ENCODE measurements around the gene RARG. TPM values are rescaled to one million over a fixed set of nuclear protein-coding genes. Genes with fewer than 3 reads are reported as not detected.

RARG gene
- total and polyA plus RNA-seq, 2 of the 4 experiments (the other 2 are of a cell fraction) = 7.9 to 30.9 TPM

DNA sequence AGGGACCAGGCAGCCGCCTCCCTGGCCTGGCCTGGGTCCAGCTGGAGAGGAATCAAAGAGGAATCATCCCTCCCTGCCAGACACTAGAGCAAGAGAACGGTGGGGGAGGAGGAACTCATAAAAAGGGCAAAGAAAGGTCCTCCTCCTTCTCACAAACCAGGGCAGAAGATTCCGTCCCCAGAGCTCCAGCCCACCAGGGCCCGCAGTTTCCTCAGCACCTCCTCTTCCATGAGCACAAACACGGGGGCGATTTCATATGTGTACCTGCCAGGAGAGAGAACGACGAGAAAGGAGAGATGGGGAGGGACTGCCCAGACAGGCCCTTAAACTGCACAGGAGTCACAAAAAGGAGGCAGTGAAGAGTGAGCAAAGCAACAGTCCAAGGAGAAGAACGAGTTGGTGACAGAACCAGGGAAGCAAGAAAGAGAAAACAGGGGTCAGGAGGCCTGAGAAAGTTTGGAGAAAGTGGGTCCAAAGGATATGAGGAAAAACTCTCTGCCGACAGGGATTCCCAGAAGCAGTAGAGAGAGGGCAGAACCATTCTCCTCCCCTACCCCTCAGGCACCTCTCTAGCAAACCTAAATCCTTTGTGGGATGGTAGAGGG is 60.2 kb downstream of the RARG start:
- peak overlapping the region; percentile 50; the same call in 1 of the 2 replicates for H3K4ac ChIP-seq (ENCODE audit: low read depth, low read length)
- H3K4me3 ChIP-seq (ENCODE audit: insufficient read depth, low read depth, low read length) = no peak overlapping the region
- H4K8ac ChIP-seq (ENCODE audit: low read depth in 2 of 2, low read length in 2 of 2) = peak overlapping the region; percentile 16 to 60; a peak in 2 of 4 replicates
- DNase-seq = no peak
- no peak overlapping the region for H2BK20ac ChIP-seq (ENCODE audit: low read depth, low read length)
- peaks cover 19% of the 10 kb centered on the region for H3K4me1 ChIP-seq (ENCODE audit: control insufficient read depth, insufficient read depth, low read length)
- H2BK5ac ChIP-seq (ENCODE audit: low read depth, low read length, poor library complexity, severe bottlenecking) = peak overlapping the region; percentile 0
- WGBS, 2 experiments (ENCODE audit: extremely low coverage in 2 of 2, insufficient read length in 1 of 2) = no CpG with 5 or more reads among the region's 10 CpGs
- in situ Hi-C loops (cut with MboI; ENCODE audit: low sequenced_read_pairs) (no loop called here), intact Hi-C loops (cut with micrococcal nuclease) (no loop called here), dilution Hi-C loops (cut with HindIII; ENCODE audit: low sequenced_read_pairs, unreplicated experiment) (no loop called here)
- TF ChIP-seq, protein P1, sequence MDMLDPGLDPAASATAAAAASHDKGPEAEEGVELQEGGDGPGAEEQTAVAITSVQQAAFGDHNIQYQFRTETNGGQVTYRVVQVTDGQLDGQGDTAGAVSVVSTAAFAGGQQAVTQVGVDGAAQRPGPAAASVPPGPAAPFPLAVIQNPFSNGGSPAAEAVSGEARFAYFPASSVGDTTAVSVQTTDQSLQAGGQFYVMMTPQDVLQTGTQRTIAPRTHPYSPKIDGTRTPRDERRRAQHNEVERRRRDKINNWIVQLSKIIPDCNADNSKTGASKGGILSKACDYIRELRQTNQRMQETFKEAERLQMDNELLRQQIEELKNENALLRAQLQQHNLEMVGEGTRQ (IDR thresholded peaks at IDR 0.05; ENCODE audit: low read depth, low read length) = no peak
- TF ChIP-seq RCOR1 (IDR thresholded peaks at IDR 0.05; ENCODE audit: insufficient replicate concordance, low read length) = no peak
- TF ChIP-seq MAZ (IDR thresholded peaks at IDR 0.05; ENCODE audit: borderline replicate concordance, low read depth, low read length) = no peak
- TF ChIP-seq, protein P2, sequence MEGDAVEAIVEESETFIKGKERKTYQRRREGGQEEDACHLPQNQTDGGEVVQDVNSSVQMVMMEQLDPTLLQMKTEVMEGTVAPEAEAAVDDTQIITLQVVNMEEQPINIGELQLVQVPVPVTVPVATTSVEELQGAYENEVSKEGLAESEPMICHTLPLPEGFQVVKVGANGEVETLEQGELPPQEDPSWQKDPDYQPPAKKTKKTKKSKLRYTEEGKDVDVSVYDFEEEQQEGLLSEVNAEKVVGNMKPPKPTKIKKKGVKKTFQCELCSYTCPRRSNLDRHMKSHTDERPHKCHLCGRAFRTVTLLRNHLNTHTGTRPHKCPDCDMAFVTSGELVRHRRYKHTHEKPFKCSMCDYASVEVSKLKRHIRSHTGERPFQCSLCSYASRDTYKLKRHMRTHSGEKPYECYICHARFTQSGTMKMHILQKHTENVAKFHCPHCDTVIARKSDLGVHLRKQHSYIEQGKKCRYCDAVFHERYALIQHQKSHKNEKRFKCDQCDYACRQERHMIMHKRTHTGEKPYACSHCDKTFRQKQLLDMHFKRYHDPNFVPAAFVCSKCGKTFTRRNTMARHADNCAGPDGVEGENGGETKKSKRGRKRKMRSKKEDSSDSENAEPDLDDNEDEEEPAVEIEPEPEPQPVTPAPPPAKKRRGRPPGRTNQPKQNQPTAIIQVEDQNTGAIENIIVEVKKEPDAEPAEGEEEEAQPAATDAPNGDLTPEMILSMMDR (conservative IDR thresholded peaks at IDR 0.05; ENCODE audit: low read depth, low read length) = no peak
- TF ChIP-seq CEBPB (IDR thresholded peaks at IDR 0.05; ENCODE audit: low read depth, low read length) = no peak
- TF ChIP-seq FOS (IDR thresholded peaks at IDR 0.05; ENCODE audit: low read depth, low read length) = no peak
- no peak for TF ChIP-seq POLR2A (IDR thresholded peaks at IDR 0.05; ENCODE audit: low read depth, low read length)
- no peak for TF ChIP-seq SMC3 (IDR thresholded peaks at IDR 0.05; ENCODE audit: low read depth, low read length)
- TF ChIP-seq CHD1 (IDR thresholded peaks at IDR 0.05; ENCODE audit: low read depth, low read length) = no peak
- TF ChIP-seq, protein P3, sequence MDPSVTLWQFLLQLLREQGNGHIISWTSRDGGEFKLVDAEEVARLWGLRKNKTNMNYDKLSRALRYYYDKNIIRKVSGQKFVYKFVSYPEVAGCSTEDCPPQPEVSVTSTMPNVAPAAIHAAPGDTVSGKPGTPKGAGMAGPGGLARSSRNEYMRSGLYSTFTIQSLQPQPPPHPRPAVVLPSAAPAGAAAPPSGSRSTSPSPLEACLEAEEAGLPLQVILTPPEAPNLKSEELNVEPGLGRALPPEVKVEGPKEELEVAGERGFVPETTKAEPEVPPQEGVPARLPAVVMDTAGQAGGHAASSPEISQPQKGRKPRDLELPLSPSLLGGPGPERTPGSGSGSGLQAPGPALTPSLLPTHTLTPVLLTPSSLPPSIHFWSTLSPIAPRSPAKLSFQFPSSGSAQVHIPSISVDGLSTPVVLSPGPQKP (IDR thresholded peaks at IDR 0.05; ENCODE audit: borderline replicate concordance, low read depth, low read length) = no peak
- no peak for TF ChIP-seq BHLHE40 (IDR thresholded peaks at IDR 0.05; ENCODE audit: low read depth, low read length)
- TF ChIP-seq NFE2L2 (IDR thresholded peaks at IDR 0.05; ENCODE audit: low read depth, low read length) = no peak
- TF ChIP-seq MAFK (IDR thresholded peaks at IDR 0.05; ENCODE audit: low read depth, low read length) = no peak
- no peak for TF ChIP-seq RAD21 (IDR thresholded peaks at IDR 0.05; ENCODE audit: low read length)
- no peak for TF ChIP-seq MXI1 (IDR thresholded peaks at IDR 0.05; ENCODE audit: borderline replicate concordance, low read depth, low read length)
- no peak for TF ChIP-seq RFX5 (IDR thresholded peaks at IDR 0.05; ENCODE audit: low read depth, low read length)
- H3K9ac ChIP-seq (ENCODE audit: low read depth, low read length) = no peak overlapping the region; the same call in 1 of the 2 replicates
- H3K18ac ChIP-seq (ENCODE audit: low read depth, low read length) = no peak overlapping the region
- H3K27ac ChIP-seq (ENCODE audit: insufficient read depth, low read length) = no peak overlapping the region
- H2BK120ac ChIP-seq (ENCODE audit: low read depth, low read length) = peak overlapping the region; percentile 11; the same call in 1 of the 2 replicates
- no peaks in the 10 kb centered on the region for H4K20me1 ChIP-seq (ENCODE audit: insufficient read depth, low read length)
- no peak overlapping the region for H4K91ac ChIP-seq (ENCODE audit: insufficient read depth, low read depth, low read length)
- H2AK9ac ChIP-seq (replicated peaks; ENCODE audit: low read depth, low read length, poor library complexity) = peak overlapping the region; percentile 65
- H2BK15ac ChIP-seq (ENCODE audit: low read depth, low read length) = peak overlapping the region; percentile 78; the same call in 1 of the 3 replicates
- ATAC-seq (ENCODE audit: low read depth) = no peak
- peak overlapping the region; percentile 70 for H3K14ac ChIP-seq (replicated peaks; ENCODE audit: low read depth, low read length)
- no peaks in the 10 kb centered on the region for H3K27me3 ChIP-seq (ENCODE audit: control insufficient read depth, insufficient read depth, low read length)
- POLR2A ChIA-PET (ENCODE audit: unreplicated experiment) = no interaction called here
- no peaks in the 10 kb centered on the region for H3K9me3 ChIP-seq (ENCODE audit: control insufficient read depth, insufficient read depth, low read length)
- H4K5ac ChIP-seq (ENCODE audit: low read depth, low read length) = no peak overlapping the region
- peaks cover 22% of the 10 kb centered on the region for H3K36me3 ChIP-seq (ENCODE audit: control insufficient read depth, insufficient read depth, low read length)
- peaks cover 22% of the 10 kb centered on the region for H3K9me1 ChIP-seq (ENCODE audit: insufficient read depth, low read length)
- H3K23ac ChIP-seq (ENCODE audit: low read depth, low read length) = no peak overlapping the region
- H3K56ac ChIP-seq (ENCODE audit: extremely low read depth, insufficient read depth, low read length) = no peak overlapping the region
- H3K79me1 ChIP-seq (ENCODE audit: low read depth in 1 of 2, low read length in 2 of 2) = peaks cover 0 to 24% of the 10 kb centered on the region in 2 experiments; a peak in 2 of 4 replicates
- H3K4me2 ChIP-seq (ENCODE audit: low read depth, low read length) = no peak overlapping the region
- BruUV-seq (replicated peaks) = no TSS peak
- peak overlapping the region; percentile 59 for H2AK5ac ChIP-seq (ENCODE audit: low read depth, low read length)
- CTCF ChIA-PET = interaction anchor here (0.6 to 1.5 kb wide), 2 partner anchors 12 to 216 kb away, joined by 3 to 6 read pairs; no protein-coding TSS in a partner anchor
- peak overlapping the region; percentile 61 for H2AFZ ChIP-seq (replicated peaks; ENCODE audit: low read length, poor library complexity)
